GM18520 (cell line): Measurements from ENCODE around the gene KRT15.

Experiments used
- ATAC-seq: cut with Tn5 transposase; IDR thresholded peaks from one replicate; pipeline ENCODE4 v1.9.1; 2021; ENCODE audit not compliant: unreplicated experiment

KRT15 gene

DNA sequence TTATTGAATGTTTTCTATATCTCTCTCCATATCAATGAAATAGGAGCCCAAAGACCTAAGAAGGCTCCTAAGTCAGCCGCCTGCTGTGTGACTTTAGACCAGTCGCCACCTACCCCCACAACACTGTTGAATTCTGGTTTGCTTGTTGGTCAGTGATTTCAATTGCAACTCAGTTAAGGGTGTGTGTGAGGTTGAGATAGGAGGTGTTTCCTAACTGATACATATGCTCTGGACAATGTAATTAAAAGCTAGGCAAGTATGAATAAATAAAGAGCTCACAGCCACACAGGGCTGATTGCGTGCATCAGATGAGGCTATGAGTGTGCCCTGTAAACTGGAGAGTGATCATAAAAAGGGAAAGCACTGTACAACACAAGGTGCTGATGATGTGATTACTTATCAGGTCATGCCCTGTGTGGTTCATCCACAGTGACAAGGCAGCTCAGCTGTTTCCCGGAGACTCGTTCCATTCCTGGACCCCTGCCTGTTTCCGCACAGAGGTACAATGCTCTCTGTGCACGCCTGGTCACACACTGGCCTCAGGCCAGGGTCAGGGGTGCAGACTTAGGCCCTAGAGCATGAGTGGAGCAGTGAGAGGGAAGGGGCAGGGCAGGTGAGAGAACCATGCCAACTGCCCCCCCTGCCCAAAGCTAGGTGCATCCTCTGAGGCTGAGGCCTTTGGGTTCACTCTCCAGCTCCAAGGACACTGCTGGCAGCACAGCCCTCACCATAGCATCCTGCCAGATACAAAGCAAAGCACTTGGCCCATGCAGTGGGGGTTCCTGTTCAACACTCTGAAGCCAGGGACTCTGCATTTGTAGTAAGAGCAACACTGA lies 34.5 kb downstream of the KRT15 start:
- ATAC-seq: no peak

DNA sequence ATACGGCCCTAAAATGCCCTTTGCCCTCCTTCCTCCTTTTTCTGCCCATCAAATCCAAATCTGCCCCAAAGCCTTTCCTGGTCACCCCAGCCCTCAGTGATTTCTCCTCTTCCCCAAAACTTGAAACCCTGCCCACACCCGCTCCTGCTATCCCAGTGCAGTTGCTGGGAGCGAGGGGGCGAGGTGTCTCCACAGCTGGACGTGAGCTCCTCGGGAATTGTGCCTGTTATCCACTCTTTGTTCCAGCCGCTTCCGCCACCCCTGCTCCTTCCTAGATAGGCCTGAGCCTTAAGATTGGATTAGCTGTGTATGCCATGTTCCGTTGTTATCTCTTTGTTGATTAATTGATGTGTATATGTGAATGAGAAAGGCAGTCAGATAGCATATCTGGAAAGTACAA lies 35.2 kb downstream of the KRT15 start:
- no peak for ATAC-seq

DNA sequence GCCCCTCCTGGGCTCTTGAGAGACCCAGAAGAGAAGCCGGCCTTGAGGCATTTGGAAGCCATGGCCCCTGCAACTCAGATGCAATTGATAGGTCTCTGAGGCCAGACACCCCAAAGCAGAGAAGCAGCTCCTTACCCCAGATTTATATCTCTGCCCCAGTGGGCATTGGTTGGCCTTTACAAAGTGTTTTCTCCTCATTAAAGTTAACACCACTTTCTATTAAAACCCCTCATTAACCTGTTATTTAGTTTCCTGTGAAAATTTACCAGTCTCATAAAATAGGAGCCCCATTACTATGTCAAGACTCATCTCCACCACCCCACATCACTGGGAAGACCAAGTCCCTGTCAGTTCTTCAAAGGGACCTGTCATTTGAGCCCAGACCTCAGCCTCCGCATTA lies 37.7 kb downstream of the KRT15 start, which contains the start of gene KRT35:
TSS of gene KRT35 (minus strand) at position 116 of the 400 bp plus-strand sequence. CDS start at position 62, 54 bp downstream.
- no peak for ATAC-seq

DNA sequence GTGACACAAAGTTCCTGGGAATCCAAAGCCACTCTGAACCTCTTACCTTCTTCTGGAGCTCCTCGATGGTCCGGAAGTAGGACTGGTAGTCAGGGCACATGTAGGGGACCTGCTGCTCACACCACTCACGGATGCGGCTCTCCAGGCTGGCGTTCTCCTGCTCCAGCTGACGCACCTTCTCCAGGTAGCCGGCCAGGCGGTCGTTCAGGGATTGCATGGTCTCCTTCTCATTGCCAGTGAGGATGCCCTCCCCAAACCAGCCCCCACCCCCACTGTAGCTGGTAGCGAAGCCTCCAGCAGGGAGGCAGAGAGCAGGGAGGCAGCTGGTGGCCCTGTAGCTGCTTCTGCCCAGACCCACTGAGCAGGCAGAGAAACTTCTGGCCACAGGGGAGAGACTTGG lies 38.1 kb downstream of the KRT15 start:
- ATAC-seq: no peak

DNA sequence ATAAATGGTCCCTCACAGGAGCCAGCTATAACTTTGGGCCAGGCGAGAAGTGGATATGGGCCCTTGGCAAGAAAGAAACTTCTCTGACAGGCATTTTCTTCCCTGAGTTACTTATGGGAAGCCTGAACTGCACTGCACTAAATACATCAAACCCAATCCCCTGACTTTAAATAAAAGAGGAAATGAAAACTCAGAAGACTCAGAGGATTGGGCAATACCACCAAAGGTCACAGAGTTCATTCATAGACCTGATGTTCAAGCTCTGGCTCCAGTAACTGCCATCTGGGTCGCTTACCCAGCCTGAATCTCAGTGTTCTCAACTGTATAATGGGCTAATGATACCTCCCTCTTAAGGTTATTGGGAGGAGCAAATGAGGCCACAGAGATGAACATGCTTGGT lies 38.6 kb downstream of the KRT15 start:
- no peak for ATAC-seq

DNA sequence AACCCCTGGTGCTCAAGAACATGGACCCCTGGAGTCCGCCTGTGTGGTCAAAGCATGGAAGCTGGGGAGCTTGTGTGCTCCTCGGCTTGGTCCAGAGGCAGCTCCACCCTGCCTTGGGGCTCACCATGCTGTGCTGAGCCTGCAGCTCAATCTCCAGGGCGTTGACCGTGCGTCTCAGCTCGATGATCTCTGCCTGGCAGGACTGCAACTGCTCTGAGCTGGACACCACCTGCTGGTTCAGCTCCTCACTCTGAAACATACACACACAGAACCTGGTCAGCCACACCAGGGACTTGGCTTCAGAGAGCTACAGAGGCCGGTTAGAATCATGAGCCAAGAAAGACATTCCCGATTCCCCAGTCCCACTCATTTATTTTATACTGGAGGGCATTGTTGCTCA lies 40.5 kb downstream of the KRT15 start:
- no peak for ATAC-seq

DNA sequence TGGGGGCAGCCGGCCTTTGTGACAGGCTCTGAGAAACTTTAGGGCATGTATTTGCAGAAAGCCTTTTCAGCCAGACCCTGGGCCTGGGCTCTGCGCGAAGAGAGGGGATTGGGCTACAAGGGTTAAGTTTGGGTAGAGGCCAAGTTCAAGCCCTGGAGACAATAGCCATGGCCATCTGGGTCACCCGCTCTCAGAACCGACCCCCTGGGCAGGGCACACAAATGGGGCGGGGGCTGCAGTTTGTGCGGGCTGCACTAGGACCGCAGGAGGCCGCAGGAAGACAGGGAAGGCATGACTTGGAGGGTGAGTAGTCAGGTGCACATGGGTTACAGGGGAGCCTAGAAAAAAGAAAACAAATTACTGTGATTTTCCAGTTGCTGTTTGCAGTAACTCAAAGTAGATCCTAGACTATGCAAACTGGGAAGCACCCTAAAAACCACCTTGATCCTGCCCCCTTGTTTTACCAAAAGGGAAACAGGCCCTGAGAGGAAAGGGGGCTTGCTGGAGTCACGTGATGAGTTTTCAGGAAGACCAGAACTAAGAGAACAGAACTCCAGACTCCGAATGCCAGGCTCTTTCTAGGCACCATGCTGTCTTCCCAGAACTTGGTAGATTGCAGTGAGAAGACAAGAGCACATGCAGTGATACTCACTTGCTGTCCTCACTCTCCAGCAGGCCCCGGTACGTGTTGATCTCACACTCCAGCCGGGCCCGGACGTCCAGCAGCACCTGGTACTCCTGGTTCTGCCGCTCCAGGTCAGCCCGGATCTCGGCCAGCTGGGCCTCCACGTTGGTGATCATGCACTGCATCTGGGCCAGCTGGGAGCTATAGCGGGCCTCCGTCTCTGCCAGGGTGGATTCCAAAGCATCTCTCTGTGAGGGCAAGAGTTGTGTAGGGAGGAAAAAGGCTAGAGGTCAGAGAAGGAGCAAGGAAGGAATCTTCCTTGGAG lies 41.5 kb downstream of the KRT15 start:
- ATAC-seq: no peak

DNA sequence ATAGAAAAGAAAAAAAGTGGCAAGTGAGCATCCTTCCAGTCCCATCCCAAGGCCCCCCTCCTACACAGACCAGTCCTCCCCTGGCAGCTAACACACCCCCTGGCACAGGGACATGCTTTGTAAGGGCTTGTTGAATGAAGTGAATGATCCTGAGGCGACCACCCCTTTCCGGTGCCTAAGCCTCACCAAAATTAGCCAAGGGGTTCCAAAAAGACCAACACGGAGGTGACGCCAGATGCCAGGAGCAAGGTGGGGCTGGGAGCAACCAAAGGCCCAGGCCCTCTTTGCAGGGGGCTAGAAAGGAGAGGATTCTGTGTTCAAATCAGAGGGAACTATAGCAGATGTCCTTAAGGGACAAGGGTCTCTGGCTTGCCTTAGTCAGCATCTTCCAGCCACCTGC lies 43.3 kb downstream of the KRT15 start:
- no peak for ATAC-seq

DNA sequence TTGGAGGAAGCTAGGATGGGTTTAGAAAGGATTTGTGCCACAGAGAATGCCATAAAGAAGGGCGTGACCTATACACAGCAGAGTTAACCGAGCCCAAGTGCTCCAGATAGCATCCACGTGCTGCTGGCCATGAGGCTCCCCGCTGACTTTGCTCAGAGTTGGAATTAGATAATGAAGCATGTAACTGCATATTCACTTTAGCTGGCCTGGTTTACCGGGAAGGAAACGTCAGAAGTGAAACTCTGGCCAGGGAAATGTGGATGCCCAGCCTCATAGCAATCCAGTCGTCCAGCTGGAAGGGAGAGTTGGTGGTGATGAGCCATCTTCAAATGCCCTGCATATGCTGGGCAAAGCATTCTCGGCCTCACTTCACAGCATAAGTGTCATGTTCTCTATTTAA lies 43.8 kb downstream of the KRT15 start:
- no peak for ATAC-seq

DNA sequence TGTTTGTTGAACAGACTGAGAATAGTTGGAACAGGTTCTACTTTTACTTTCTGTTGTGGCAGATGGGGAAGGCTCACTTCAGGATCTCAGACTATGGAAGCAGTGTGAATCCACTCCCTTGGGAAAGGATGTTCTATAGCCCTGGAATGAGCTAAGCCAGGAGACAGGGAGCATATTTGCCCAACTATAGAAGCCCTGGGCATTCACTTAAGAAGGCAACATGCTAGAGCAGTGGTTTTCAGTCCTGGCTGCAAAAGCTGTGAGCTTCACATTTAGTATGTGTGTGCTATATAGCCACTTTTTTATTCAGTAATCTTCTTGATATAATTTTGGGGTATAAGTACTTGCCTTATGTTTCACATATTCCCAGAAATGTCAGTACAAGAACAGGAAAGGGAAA lies 50.3 kb downstream of the KRT15 start:
- no peak for ATAC-seq

DNA sequence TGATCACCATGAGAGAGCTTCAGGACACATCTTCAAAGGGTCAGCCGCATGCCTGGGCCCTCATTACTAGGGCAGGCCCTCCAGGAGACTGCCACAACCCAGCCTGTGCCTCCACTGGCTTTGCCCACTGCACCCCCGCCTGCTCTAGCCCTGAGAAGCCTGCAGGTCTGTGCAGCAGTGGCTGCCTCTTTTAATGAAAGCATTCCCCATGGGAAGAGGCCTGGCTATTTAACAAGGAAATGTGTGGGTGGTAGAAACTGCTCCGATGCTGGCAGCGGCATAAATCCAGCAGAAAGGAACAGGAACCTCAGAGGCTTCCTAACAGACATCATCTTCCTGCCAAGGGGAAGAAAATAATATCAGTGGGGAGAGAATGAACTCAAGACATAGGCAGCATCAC lies 51.1 kb downstream of the KRT15 start:
- no peak for ATAC-seq

DNA sequence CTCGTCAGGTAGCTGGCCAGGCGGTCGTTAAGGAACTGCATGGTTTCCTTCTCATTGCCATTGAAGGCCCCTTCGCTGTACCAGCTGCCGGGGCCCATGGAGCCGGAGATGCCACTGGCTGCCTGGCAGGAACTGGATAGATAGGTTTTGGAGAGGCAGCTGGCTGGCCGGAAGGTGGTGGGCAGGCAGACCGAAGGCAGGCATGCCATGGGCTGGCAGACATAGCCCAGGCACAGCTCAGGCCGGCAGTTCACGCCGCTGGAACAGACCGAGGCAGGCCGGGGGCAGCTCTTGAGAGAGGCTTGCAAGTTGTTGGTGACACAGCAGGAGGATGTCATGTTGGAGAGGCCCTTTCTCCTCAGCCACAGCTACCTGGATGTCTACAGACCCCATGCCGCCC lies 51.7 kb downstream of the KRT15 start, which contains the start of gene KRT32:
TSS of gene KRT32 (minus strand) at position 399 of the 400 bp plus-strand sequence. CDS start at position 338, 61 bp downstream.
- ATAC-seq: no peak

DNA sequence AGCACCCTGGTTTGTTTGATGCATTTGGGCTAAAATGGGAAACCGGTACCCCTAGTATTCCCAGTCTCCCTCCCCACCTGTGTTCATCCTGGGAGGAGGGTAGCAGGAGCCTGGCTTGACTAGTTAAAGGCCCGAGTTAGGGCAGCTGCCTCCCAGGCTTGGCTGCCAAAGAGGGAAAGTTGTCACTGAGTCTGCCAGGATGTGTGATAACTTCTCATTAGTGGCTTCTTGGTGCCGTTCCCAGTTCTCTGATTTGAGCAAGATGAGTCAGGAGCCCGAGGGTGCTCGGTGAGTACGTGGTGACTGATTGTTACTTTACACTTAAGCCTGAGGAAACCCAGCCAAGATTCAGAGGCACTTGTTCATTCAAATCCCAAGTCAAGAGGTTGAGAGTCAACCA lies 54.0 kb downstream of the KRT15 start:
- no peak for ATAC-seq

DNA sequence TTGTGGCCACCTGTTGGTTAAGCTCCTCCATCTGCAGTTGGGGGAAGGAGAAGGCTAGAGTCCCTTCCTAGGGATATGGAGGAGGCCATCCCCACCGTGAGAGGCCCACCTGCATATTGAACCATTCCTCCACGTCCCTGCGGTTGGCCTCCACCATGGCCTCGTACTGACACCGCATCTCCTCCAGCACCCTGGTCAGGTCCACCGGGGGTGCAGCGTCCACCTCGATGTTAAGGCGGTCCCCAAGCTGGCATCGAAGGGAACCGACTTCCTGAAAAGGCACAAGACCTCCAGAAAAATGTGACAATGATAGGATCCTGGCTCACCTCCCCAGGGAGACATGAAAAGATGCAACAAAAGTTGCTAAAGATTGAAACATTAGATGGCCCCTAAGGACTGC lies 54.5 kb downstream of the KRT15 start:
- ATAC-seq: no peak

DNA sequence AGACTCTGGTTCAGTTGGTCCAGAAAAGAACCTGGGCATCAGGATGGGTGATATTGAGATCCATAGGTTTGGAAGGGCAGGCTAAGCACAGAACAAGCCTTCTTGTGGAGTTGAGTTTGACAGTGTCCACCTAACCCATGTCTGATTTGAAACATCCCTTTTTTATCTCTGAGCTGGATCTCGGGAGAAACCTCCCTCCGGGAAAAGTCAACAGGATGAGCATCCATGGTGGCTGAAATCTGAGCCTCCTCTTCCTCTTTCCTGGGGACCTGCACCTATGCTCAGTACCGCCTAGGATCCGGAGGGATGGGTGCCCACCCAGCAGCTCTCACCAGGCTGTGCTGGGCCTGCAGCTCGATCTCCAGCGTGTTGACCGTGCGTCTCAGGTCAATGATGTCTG lies 54.9 kb downstream of the KRT15 start:
- no peak for ATAC-seq
